ENCODE measurements around the gene SYF2.
"Not testable (repeated sequence)": the region's sequence is repeated elsewhere in the genome, so short reads cannot be mapped to it uniquely, and the experiment has no call there.

The SYF2 gene

DNA sequence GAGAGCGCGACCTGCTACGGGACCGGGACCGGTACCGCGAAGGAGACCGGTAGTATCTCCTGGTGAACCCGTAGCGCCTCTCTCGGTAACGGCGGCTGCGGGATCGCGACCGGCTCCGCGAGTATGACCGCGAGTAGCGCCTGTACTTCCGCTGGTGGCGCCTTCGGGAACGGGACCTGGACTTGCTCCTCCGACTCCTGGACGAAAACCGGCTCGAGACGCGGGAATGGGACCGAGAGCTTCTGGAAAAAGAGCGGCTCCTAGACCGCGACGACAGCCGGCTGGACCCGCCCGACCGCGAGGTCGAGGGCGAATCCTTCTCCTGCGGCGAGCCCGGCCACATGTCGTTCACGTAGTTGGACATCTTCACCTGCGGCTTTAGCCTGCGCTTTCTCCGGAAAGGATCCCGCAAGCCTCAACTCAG is 14.3 kb upstream of the SYF2 start:
- no peak for DNase-seq (ENCODE audit: low read depth in 2 of 2)

GRCh38 chr1:25245809-25246599 is 13.7 kb upstream of the SYF2 start:
- no peak for DNase-seq (ENCODE audit: low read depth in 2 of 2)

- no peak for DNase-seq (ENCODE audit: low read depth in 2 of 2)
These were observed 13.1 kb upstream of the SYF2 start for GRCh38 chr1:25245393-25245792.

- no peak for DNase-seq (ENCODE audit: low read depth in 2 of 2)
These were observed 11.6 kb upstream of the SYF2 start for GRCh38 chr1:25243907-25244306.

DNA sequence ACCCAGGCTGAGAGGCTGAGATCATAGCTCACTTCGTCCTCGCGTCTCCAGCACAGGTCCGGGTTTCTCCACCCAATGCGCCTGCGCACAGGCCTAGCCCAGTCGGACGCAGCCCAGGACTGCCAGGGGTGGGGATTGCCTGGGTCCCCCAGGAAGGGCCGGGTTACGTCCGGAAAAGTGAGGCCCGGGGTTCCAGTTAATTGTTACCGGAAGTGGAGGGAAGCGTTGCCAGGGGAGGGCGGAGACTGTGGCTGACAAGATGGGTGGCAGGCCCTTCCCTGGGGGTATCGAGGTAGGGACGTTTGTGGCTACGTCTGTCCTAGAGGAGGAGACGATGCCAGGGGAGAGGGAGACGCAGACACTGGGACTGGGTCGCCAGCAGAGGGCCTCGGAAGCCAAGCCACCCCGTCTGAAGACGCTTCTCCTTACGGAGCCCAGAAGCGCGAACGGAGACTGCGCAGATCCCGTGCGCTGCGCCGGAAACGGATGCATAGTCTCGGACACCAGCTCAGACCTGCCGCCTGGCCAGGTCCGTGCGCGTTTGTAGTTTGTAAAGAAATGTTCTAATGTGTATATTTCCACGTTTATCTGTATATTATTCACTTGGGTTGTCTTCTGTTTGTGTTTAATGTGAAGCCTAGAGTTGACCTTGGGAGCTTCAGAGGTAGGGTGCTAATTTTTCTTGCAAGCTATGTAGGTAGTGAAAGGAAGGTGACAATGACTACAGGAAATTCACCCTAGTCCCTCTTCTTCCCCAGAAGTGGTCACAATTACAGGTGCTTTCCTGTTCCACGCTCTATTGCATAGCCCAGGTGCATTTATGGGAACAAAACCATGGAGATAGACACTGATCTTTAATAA is 7.6 kb upstream of the SYF2 start:
- DNase-seq (ENCODE audit: low read depth in 2 of 2), result peak; percentile 62 to 64

DNA sequence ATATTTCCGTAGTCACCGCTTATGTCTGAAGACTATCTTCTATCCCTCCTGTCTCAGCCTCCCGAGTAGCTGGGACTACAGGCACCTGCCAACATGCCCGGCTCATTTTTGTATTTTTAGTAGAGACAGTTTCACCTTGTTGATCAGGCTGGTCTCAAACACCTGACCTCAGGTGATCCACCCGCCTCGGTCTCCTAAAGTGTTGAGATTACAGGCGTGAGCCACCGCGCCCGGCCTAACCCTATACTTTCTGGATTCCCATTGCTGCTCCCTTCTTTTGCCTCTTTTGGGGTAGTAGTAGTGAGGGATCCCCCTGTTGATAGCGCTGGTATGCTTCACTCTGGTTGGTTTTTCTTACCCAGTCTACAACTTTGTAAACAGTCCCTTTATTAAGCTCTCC is 5.7 kb upstream of the SYF2 start:
- no peak for DNase-seq (ENCODE audit: low read depth in 2 of 2)

DNA sequence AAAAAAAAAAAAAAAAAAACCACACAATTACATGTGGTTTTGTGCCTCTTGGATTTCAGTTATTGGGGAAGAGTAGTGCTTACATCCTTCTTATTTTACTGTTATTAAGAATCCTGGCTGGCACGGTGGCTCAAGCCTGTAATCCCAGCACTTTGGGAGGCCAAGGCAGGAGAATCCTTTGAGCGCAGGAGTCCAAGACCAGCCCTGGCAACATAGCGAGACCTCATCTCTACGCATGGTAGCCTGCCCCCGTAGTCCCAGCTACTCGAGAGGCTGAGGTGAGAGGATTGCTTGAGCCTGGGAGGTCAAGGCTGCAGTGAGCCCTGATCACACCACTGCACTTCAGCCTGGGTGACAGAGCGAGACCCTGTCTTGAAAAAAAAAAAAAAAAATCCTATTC is 4.0 kb upstream of the SYF2 start:
- not testable (repeated sequence) for DNase-seq (ENCODE audit: low read depth in 2 of 2)

DNA sequence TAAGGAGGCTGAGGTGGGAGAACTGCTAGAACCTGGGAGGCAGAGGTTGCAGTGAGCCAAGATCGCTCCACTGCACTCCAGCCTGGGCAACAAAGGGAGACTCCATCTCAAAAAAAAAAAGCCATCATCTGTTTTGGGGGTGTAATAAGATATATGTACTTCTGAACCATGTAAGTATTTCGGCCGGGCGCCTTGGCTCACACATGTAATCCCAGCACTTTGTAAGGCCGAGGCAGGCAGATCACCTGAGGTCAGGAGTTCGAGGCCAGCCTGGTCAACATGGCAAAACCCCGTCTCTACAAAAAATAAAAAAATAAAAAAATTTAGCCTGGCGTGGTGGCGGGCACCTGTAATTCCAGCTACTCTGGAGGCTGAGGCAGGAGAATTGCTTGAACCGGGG is 3.1 kb upstream of the SYF2 start:
- DNase-seq (ENCODE audit: low read depth in 2 of 2), result not testable (repeated sequence)

DNA sequence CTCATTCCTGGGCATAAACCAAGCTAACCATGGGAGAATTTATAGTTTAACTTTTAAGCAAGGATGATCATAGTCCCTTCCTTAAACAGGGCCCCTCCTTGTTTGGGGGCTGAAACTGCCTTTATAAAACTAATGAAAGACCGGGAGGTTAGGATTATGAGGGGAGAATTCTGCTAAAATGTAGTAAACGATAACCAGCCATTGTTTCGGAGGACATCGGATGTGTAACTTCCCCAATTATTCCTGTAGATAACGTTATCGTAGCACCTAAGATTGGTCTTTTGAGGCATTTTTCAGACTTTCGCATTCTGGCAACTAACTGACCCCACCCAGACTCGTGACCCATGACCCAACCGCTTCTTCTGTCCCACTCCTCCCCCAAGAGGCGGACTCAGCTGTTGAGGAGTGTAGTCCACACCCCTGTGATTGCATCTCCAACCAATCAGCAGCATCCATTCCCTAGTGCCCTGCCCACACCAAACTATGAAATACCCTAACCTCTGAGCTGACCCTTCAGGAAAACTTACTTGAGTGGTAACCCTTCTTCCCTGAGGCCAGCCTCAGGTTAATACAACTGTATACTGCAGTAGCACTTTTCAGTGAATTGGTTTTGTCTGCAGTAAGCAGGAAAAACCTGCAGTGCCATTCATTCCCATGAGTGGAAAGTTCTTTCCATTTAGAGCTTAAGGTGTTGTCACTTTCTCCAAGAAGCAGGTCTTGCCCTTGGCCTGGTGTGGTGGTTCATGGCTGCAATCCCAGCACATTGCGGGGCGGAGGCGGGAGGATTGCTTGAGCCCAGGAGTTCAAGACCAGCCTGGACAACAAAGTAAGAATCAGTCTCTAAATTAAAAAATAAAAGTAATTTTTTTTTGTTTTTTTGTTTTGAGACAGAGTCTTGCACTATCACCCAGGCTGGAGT is 823 bp upstream of the SYF2 start:
- DNase-seq (ENCODE audit: low read depth in 2 of 2), result peak in 1 of 2 donors; percentile 13

DNA sequence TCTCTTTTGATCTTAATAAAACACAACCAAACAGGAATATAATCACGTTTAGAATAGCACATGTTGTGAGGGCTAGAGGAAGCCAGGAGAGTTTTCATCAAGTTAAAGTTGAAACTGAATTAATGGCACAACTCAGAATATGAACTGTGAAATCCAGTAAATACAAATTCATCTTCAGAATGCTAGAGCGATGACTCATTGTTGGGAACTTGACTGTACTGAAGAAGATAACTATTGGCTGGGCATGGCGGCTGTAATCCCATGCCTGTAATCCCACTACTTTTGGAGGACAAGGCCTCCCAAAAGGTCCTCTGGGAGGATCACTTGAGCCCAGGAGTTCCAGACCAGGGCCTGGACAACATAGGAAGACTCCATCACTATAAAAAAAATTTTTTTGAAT is 8.8 kb downstream of the SYF2 start:
- DNase-seq (ENCODE audit: low read depth in 2 of 2), result no peak

DNA sequence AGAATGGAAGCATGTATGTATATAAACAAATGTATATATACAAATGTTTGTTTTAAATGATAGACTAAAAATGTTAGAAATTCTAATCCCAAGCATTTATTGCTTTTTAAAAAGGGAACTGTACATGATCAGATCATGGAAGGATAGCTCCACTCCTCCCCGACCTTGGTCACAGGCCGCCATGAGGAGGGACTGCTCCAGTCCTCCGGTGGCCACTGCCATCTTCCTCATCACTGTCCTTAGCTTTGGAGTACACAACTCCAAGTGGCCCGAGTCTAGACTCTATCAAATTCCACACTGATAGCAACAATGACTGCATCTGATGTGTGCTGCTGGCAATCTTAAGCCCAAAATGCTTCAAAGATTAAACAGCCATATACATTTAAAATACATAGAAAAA is 9.7 kb downstream of the SYF2 start:
- DNase-seq (ENCODE audit: low read depth in 2 of 2), result no peak

DNA sequence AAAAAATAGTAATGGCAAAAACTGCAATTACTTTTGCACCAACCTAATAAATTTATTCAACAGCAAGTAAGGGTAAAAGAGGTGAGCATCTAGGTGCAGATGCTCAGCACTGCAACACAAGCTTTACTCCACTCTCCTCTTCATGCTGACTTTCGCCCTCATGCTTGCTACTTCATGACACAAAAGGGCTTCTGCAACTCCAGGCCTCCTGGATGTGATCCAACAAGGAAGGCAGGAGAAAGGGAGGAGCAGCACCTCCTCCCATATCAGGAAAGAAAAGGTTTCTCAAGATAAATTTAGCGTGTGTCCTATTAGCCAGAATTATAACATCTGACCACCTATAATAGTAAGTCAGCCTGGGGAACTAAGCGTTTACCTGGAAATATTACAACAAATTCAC is 11.6 kb downstream of the SYF2 start:
- no peak for DNase-seq (ENCODE audit: low read depth in 2 of 2)

GRCh38 chr1:25219661-25220251 is 12.5 kb downstream of the SYF2 start:
- DNase-seq (ENCODE audit: low read depth in 2 of 2), result no peak

DNA sequence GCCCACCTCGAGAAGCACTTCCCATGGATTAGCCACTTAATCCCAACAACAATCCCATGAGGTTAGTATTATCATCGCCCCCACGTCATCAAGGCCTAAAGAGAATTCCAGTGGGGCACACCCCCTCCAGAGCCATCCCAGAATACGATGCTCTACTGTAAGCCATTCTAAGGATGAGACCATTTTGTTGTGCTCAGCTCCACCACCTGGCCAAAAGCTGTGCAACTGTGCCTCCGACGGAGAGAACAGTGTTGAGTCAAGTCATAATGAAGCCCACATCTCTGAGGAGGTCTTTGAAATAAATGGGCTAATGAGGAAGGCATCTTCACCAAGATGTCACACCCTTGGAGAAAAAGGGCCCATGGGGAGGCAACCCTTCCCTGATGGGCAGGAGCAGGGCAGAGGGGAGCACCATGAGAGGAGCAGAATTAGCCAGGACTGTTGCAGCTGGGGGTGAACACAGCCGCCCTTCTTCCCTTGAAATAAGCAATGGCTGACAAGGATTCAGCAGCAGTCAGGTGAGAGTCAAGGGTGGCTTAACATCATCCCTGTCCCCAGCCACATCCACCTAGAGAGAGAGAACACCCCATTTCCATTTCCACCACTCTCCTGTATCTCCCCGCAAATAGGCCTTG is 14.6 kb downstream of the SYF2 start:
- no peak for DNase-seq (ENCODE audit: low read depth in 2 of 2)

GRCh38 chr1:25217015-25217414 is 15.3 kb downstream of the SYF2 start:
- no peak for DNase-seq (ENCODE audit: low read depth in 2 of 2)

- DNase-seq (ENCODE audit: low read depth in 2 of 2), result no peak
These were observed 16.2 kb downstream of the SYF2 start for GRCh38 chr1:25216123-25216522.

DNA sequence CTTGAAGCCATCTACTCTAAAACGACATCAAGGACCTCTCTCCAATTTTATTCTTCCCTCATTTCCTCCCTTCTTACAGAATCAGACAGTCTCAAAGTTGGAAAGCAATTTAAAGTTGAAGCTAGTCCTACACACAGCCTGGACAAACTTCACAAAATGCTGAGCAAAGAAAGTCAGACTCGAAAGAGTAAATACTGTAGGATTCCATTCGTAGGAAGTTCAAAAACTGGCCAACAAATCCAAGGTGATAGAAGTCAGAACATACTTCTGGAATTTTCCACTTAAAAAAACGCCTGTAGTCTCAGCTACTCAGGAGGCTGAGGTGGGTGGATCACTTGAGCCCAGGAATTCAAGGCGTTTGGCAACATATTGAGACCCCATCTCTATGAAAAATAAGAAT is 19.6 kb downstream of the SYF2 start:
- no peak for DNase-seq (ENCODE audit: low read depth in 2 of 2)

GRCh38 chr1:25210728-25211127 is 21.6 kb downstream of the SYF2 start:
- DNase-seq (ENCODE audit: low read depth in 2 of 2), result no peak

GRCh38 chr1:25209516-25209915 is 22.8 kb downstream of the SYF2 start:
- no peak for DNase-seq (ENCODE audit: low read depth in 2 of 2)

DNA sequence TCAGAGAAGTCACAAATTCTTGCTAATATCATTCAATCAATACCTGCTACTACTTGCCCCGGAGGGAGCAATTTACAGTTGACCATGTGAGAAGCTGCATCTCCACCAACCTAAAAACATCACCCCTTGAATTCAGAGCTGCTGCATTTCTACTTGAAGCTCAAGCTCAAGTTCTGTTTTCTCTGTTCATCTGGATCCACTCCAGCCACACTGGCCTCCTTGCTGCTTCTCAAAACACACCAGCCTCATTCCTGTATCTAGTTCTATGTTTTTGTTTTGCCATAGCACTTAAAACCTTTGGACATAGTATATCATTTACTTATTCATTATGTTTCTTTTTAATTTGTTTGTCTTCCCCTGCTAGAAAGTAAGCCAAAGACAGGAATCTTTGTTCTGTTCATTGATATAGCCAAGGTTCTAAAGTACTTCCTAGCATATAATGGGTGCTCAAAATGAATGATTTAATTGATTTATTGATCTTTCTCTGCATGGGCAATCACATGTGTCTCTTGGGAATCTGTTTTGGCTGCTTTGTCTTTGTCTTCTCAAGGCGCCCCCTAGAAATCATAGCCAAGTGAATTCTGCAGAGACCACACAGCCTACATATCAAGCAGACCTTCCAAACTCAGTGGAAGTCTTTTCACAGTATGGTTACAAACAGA is 23.6 kb downstream of the SYF2 start:
- no peak for DNase-seq (ENCODE audit: low read depth in 2 of 2)

DNA sequence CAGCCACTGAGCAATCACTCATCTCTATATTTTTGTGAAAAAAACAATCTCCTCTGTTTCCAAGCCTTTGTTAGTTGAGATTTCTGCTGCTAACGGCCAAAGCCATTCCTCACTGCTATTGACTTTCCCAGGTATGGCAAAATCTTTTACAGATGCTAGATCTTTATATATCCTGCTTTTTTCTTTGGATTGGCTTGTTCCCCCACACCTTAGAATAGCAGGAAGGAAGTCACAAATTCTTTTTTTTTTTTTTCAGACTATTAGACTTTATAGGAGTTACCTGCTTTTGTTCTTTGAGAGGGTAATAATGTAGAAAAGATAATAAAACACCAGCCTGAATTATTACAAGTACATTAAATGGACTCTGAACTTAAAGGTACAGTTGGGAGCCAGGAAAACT is 24.2 kb downstream of the SYF2 start:
- no peak for DNase-seq (ENCODE audit: low read depth in 2 of 2)

Data from stimulated activated CD8-positive, alpha-beta memory T cell treated with anti-CD3 and anti-CD28 coated beads, Interleukin-7, amount 100 ng/mL, for 1 hour (primary cell).